Pancreas (tissue), 10 donors: ENCODE measurements around the gene STT3B. TPM values are rescaled to one million over a fixed set of nuclear protein-coding genes. Genes with fewer than 3 reads are reported as not detected.

Experiments used
- ATAC-seq, 4 donors: fragments of 200-7000 bp; cut with Tn5 transposase; one replicate each; pipeline versions ENCODE4 v1.8.0 to v1.9.1; 2020; ENCODE audit warnings: mild to moderate bottlenecking in 4 of 4, moderate library complexity in 4 of 4
- DNase-seq, 6 donors: peaks; one replicate each; pipeline ENCODE4 v3.0.0-alpha.2; 2020
- FAIRE-seq: peaks from 2 replicates; lab custom pipeline; 2012; peaks lifted over from hg19 to GRCh38; lab: Jason Lieb, UNC
- H3K27ac ChIP-seq, 4 donors: fragments of 200-600 bp; sonication (generic); 1 replicate in 3 of 4; 2 replicates in 1 of 4; pipeline versions ENCODE4 v1.5.0 to v1.8.0; 2020
- H3K27me3 ChIP-seq, 4 donors: fragments of 200-600 bp; one replicate each; pipeline ENCODE4 v1.8.0; 2021
- H3K36me3 ChIP-seq, 3 donors: fragments of 200-600 bp; sonication (generic) in 1 of 3; one replicate each; pipeline versions ENCODE4 v1.5.0 to v1.8.0; 2020 to 2021
- H3K4me1 ChIP-seq, 3 donors: fragments of 200-600 bp; one replicate each; pipeline ENCODE4 v1.8.0; 2021
- H3K4me3 ChIP-seq, 4 donors: fragments of 200-600 bp; sonication (generic) in 2 of 4; one replicate each; pipeline versions ENCODE4 v1.5.0 to v1.8.0; 2020 to 2021
- H3K9me3 ChIP-seq, 4 donors: fragments of 200-600 bp; one replicate each; pipeline ENCODE4 v1.8.0; 2021
- CTCF ChIP-seq, 4 donors: fragments of 200-600 bp; sonication (generic) in 3 of 4; IDR thresholded peaks; one replicate each; pipeline versions ENCODE4 v1.5.0 to v1.8.0; 2021; ENCODE audit warnings: antibody characterized with exemption in 4 of 4
- WGBS, 2 donors: extraction: QIAGEN DNeasy Blood & Tissue Kit; methylation state at CpG; one replicate each; pipeline ENCODE4 v1.1.7; 2013; 5-methylcytosine and 5-hydroxymethylcytosine counted together
- intact Hi-C, 3 donors: fragments of 100-400 bp; cut with DNase I; formaldehyde crosslinking; loops; one replicate each; pipeline versions ENCODE4 v1.11.1 to v1.14.2; 2022
- polyA plus RNA-seq, 2 donors: library from polyadenylated mRNA; stranded (reverse); fragments of 200-250 nt; gene quantifications; one replicate each; pipeline ENCODE4 v1.2.3, GENCODE V29; 2013
- total RNA-seq, 6 donors: library from RNA; stranded (reverse); fragmentation: NEBNext Ultra II Directional in 4 of 6; extraction: Animal tissue kit (Norgen Biotek cat#: 25700) in 4 of 6; gene quantifications; one replicate each; pipeline versions ENCODE4 v1.2.1 to v1.2.4, GENCODE V29; 2021 to 2023
- donor health status: healthy with polysubstance abuse.
- donor health status: DM: no; HTN: no; CAD: no; lungs with moderate emphysema.
- donor health status: DM: no; HTN: no; CAD: no.
- donor health status: control.
- donor health status: control.
- donor health status: Bipolar disorder and iron deficiency.
- donor health status: DM: yes; HTN: yes; CAD: no.
- donor health status: DM: no; HTN: no; CAD: no.
- donor health status: DM: no; HTN: no; CAD: no.
- donor health status: DM: yes; HTN: yes; CAD: no.

Gene STT3B
- total and polyA plus RNA-seq, 8 donors: 23.7 to 61.9 (median 51.0) TPM

DNA sequence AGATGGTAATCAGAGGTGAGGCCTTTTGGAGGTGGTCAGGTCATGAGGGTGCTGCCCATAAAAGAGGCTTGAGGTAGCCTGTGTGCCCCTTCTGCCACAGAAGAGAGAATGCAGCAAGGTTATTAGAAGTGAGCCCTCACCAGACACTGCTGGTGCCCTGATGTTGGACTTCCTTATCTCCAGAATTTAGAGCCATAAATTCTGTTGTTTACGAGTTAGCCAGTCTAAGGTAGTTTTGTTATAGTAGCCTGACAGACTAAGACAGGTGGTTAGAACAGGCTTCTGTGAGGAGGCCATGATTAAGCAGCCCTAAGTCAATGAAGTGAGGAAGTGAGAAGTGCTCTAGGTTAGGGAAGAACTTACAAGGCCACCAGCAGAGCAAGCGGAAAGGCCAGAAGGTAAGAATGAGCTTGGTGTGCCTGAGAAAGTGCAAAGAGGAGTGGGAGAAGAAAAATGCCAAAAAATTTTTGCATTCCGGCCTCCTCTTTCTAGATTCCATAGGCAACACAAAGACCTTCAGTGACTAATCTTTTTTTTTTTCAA is 44.2 kb upstream of the STT3B start:
- ATAC-seq: no peak
- TF ChIP-seq CTCF (IDR thresholded peaks at IDR 0.05): no peak
- no peak for FAIRE-seq

DNA sequence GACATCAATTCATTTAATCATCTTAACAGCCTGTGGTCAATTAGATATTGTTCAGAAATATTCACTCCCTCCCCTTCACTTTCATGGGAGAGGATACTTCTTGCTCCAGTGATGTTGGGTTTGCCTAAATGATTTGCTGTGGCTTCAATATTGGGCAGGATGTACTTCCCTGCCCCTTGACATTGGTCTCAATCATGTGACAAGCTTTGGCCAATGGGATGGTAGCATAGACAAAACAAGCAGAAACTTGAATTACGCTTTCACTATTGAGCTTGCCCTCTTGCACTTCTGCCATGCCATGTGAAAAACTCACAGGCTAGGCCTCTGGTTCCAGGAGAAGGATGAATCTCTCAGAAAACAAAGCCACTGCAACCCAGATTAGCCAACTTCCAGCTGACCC is 42.2 kb upstream of the STT3B start:
- DNase-seq (no peak), FAIRE-seq (no peak), ATAC-seq (no peak)
- H3K36me3 ChIP-seq: no peaks in the 10 kb centered on the region
- 96 to 97% methylated on average over 1 of the region's 1 CpG for WGBS, 2 donors
- TF ChIP-seq CTCF (IDR thresholded peaks at IDR 0.05): no peak
- H3K4me1 ChIP-seq: no peaks in the 10 kb centered on the region
- no peaks in the 10 kb centered on the region for H3K27me3 ChIP-seq
- intact Hi-C loops: no loop called here
- no peak overlapping the region for H3K27ac ChIP-seq
- no peak overlapping the region for H3K4me3 ChIP-seq
- no peaks in the 10 kb centered on the region for H3K9me3 ChIP-seq

More for the DNA sequence above, 44.2 kb upstream of the STT3B start:
- intact Hi-C loops: no loop called here
- no peak for DNase-seq
- H3K36me3 ChIP-seq: no peaks in the 10 kb centered on the region
- 86 to 90% methylated on average over 3 of the region's 3 CpGs for WGBS, 2 donors
- no peaks in the 10 kb centered on the region for H3K27me3 ChIP-seq
- H3K4me3 ChIP-seq: no peak overlapping the region
- no peaks in the 10 kb centered on the region for H3K4me1 ChIP-seq
- no peak overlapping the region for H3K27ac ChIP-seq
- no peaks in the 10 kb centered on the region for H3K9me3 ChIP-seq

DNA sequence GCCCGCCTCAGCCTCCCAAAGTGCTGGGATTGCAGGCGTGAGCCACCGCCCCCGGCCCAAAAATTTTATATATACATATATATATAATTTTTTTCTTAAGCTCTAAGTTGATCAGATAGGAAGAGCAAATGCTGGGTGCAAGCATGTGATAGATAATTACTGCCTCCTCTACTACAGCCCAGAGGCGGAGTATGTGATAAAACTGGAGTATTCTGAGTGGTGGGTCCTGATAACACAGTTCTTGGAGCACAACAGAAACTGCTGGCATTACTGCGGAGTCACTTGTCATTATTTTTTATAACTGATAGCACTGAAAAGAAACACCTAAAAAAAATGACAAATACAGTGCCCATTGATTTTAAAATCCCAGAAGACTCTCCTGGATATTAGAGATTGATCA is 41.1 kb upstream of the STT3B start:
- Histone ChIP-seq H3K4me1 (no peaks in the 10 kb centered on the region), H3K27ac (no peak overlapping the region), H3K9me3 (no peaks in the 10 kb centered on the region), H3K4me3 (no peak overlapping the region), H3K36me3 (no peaks in the 10 kb centered on the region), H3K27me3 (no peaks in the 10 kb centered on the region)
- WGBS, 2 donors: 82 to 90% methylated on average over 6 of the region's 6 CpGs
- ATAC-seq (no peak), DNase-seq (no peak), FAIRE-seq (no peak)
- no peak for TF ChIP-seq CTCF (IDR thresholded peaks at IDR 0.05)
- intact Hi-C loops: no loop called here

DNA sequence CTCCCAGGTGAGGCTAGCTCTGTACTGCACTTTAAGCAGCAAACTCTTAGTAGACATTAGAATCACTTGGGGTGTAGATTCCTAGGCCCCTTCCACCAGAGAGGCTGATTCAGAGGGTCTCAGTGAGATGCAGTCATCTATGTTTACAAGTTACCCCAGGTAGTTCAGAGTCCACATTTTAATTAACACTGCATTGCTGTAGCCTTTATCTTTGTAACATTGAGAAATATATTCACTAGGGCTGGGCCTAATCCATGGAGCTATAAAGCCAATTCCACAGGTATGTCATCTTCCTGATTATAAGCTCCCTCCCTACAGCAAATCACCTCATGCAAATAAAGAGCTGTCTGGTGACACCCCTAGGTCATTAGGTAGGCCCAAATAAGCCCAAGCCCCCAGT is 39.6 kb upstream of the STT3B start:
- FAIRE-seq (no peak), ATAC-seq (no peak), DNase-seq (no peak)
- no peak overlapping the region for H3K27ac ChIP-seq
- no peaks in the 10 kb centered on the region for H3K9me3 ChIP-seq
- H3K36me3 ChIP-seq: no peaks in the 10 kb centered on the region
- intact Hi-C loops: no loop called here
- no peak for TF ChIP-seq CTCF (IDR thresholded peaks at IDR 0.05)
- no peaks in the 10 kb centered on the region for H3K27me3 ChIP-seq
- no peak overlapping the region for H3K4me3 ChIP-seq
- no peaks in the 10 kb centered on the region for H3K4me1 ChIP-seq

DNA sequence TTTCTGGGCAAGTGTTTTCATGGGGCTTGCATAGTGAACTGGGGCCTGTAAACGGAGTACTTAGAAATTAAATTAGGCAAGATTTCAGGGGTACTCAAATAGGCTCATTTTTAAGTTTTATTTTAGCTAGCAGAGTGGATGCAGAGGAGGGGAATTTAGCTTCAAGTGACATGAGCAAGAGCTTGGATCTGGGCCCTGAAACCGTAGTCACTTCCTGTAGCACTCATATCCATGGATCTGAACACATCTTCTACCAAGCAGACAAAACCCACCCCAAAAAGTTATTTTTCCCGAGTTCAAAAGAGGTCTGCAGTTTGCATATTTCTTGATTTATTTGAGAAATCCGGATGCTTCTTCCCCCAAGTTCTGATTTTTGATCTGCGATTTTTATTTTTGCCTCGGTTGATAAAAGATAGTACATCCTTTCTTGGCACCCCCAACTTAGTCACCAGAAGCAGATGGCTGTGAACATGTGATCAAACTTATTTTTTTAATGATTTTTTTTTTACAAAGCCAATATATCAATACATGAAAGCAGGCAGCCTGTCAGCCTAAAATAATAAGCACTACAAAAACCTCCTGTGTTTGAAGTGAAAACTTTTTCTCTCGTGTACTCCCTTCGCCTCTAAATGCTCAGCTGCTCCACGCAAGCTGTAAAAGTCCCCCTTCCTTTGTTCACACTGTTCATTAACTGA is 36.6 kb upstream of the STT3B start:
- Histone ChIP-seq H3K4me1 (no peaks in the 10 kb centered on the region), H3K36me3 (no peaks in the 10 kb centered on the region), H3K27ac (no peak overlapping the region), H3K4me3 (no peak overlapping the region), H3K9me3 (no peaks in the 10 kb centered on the region), H3K27me3 (no peaks in the 10 kb centered on the region)
- ATAC-seq (no peak), FAIRE-seq (no peak), DNase-seq (no peak)
- no peak for TF ChIP-seq CTCF (IDR thresholded peaks at IDR 0.05)
- intact Hi-C loops: no loop called here
- 76 to 82% methylated on average over 9 of the region's 9 CpGs for WGBS, 2 donors
